Parietal lobe (tissue), 1 donor: ENCODE data around the gene RPS27A. TPM values are rescaled to one million over a fixed set of nuclear protein-coding genes. Genes with fewer than 3 reads are reported as not detected.

ENCODE experiments used
- total RNA-seq: library from RNA; depleted of rRNA; stranded (reverse); fragments of >200 nt; gene quantifications from one replicate; pipeline ENCODE4 v1.2.3, GENCODE V29; 2014

Gene RPS27A
- total RNA-seq, result 452 TPM

DNA sequence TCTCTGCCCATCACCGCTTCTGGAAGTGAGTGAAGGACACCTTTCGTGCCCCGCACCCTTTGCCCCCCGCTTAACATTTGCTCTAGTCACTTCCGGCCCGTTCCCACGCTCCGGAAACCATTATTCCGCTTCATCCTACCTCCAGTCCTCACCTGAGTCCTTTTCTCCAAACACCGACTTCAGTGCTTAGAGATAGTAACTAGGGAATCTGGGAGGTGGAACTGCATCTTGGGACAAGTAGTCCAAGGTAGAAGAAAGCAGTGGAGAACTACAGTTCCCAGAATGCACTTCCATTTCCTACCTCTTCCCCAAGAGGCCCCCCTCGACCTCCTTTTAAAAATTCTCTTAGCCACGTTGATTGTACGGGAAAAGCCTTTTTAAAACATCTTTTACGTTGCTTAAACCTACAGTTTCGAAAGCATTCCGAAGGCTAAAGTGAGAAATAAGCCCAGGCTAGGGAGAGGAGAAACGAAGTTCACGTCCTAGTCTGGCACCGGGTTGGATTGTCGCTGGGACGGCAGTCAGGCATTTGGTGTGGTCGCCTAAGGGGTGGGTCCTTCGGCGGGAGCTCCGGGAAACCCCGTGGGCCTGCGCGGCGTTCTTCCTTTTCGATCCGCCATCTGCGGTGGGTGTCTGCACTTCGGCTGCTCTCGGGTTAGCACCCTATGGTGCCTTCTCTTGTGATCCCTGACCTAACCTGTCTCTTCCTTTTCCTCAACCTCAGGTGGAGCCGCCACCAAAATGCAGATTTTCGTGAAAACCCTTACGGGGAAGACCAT is at the start of gene RPS27A, which contains the start of gene CLHC1:
Gene RPS27A (plus strand): TSS at position 605 of the 779 bp plus-strand sequence. CDS start 137 bp downstream, at position 742.
Gene CLHC1 (minus strand): TSS at position 210 of the 779 bp plus-strand sequence. CDS start 9,882 bp downstream, outside the sequence.

DNA sequence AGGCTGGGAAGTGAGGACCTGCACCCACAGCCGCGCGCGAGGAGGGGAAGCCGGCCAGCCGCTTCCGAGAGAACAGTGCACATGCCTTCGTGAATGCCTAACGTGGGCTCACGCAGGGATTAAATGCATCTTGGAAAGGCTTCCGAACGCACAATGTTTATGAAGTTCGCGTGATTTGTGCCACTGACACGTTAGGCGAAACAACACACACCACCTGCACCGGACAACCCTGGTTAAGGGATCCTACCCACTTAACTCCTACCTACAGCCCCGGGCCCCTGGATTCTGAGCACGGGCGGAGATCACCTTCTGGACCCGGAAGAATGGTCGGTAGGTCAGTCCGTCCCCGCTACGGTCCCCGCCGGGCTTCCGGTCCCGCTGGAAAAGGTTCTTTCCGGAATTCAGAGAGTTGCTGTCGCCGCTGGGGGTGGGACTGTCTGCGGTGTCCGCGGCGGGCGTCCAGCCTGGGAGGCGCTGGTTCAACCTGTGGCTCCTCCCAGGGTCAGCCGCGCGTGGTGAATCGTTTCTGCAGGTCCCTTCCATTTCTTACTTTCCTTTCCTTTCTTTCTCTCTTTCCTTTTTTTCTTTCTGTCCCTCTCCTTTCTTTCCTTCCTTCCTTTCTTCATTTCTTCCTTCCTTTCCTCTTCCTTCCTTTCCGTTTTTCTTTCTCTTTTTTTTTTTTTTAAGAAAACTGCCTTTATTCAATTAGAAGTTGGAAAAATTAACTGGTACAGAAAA is 36.6 kb downstream of the RPS27A start, which contains the start of gene MTIF2:
Gene MTIF2 (minus strand): TSS at position 325 of the 738 bp plus-strand sequence. CDS start 5,373 bp downstream, outside the sequence.

Other genes starting within 250 kb of the RPS27A start
- 648 TPM for gene RTN4, start 182.2 kb upstream of the RPS27A start, total RNA-seq
- 56.7 TPM for gene CLHC1, start 395 bp upstream of the RPS27A start, total RNA-seq
- gene MTIF2, start 36.5 kb downstream of the RPS27A start, total RNA-seq, result 21.0 TPM
- 781 TPM for gene CCDC88A, start 187.2 kb downstream of the RPS27A start, total RNA-seq